Activated CD4-positive, alpha-beta T cell treated with anti-CD3 and anti-CD28 coated beads, Interleukin-2, Interleukin-6, amounts not matched to agents 100 ng/mL and 50 ng/mL, durations not matched to agents 16 hours and 8 hours (primary cell): ENCODE data around the gene PRR15L.
"Not testable (repeated sequence)": the region's sequence is repeated elsewhere in the genome, so short reads cannot be mapped to it uniquely, and the experiment has no call there.

Experiments used
- DNase-seq: peaks from one replicate; pipeline ENCODE4 v3.0.0-alpha.2; 2020

PRR15L gene

GRCh38 chr17:47956791-47957590, 692 bp downstream of the PRR15L start:
- no peak for DNase-seq

DNA sequence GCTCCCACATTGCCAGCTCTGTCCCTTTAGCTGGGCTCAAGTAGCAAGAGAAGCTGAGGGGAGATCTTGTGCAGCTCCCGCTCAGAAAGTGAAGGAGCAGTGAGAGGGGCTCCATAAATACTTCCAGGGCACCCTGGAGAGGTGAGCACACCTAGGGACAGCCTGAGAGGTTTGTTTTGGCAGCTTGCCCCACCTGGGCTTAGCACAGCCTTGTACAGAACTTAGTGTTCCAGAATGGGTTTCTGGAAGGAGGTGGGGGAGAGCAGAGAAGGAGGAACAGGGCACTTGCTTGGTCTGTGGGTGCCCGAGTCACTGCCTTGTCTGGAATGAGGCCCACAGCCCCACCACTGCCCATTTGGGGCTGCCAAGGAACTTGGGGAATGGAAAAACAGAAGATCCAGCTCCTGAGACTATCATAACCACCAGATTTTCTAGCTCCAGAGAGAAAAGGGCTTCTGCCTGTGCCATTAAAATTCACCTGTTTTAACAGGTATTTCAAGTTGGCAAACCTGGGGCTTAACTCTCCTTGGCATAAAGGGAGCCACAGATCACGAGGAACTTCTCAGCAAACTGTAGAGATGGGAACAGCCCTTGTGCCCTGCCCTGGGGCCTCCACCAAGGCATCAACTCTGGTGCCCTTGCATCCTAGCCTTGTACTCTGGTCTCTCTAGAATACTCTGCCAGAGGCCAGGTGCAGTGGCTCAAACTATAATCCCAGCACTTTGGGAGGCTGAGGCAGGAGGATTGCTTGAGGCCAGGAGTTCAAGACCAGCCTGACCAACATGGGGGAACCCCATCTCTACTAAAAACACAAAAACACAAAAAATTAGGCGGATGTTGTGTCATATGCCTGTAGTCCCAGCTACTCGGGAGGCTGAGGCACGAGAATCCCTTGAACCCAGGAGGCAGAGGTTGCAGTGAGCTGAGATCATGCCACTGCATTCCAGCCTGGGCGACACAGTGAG, 1.9 kb downstream of the PRR15L start:
- DNase-seq, result no peak

DNA sequence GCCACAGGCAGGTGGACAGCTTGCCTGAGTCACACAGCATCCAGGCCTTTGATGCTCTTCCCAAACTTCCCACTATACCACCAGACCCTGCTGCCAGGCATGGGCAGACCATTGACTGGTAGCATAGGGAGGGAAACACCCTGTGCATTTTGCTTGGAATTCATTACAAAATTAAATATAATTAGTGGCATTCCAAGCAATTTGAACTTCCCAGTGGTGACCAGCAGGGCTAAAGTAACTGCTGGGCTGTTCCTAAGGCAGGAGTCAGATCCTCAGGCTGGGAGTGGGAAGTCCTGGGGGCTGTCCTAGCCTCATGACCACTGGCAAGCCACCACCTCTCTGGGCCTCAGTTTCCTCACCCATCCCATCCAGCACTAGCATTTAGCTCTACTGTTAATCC, 3.8 kb downstream of the PRR15L start:
- DNase-seq, result no peak

DNA sequence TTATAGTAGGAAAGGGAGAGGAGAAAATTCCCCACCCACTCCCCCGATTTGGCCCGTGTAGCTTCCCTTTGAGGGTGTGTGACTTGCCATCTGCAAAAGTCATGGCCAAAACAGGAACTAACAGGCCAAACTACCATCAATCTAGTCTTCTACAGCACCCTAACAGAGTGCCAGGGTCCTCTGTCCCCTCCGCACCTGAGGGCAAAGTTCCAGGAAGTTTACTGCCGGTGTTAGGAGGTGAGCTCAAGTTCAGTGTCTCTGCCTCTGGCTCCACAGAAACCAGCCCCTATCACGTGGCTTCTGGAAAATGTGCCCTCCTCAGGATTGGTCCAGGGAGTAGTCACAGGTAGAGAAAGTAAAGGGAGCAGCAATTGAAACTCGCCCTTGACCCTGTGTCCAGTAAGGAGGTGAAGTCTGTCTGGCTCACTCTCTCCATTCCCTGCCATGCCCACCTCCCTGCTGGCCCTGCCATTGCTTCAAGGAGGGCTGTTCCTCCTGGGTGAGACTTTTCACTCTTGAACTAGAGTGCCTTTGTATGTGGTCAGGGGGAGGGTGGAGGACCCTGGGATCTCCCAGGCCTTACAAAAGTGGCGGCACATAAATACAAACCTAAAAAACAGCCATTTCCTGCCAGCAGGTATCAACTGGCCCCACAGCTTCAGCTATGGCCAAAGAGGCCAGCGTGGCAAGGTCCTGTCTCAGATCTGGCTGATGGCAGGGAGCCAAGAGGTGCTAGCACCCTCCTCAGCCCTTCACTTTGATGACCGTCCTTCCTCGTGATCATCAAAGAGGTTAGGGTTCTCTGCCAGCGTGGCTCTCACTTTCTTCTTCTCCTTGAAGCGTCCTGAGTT, 5.3 kb downstream of the PRR15L start:
- DNase-seq, result no peak

- no peak for DNase-seq
Measured at GRCh38 chr17:47950448-47950847, 7.2 kb downstream of the PRR15L start.

DNA sequence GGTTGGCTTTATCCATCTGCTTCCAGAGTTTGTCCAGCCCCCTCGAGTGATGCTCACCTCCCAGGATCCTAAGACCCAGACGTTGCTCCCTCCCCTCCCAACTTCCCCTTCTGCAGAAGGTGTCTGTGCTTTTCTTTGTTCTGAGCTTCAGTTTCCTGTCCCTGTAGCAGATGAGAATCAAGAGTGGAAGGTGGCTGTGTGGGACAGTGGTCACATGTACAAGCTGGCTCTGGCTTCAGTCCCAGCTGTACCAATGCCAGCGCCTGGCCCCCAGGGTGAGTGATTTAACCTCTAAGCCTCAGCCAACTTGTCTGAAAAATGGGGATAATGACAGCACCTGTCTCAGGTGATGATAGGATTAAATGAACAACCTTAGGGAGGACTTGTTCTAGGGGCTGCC, 7.7 kb downstream of the PRR15L start:
- no peak for DNase-seq

DNA sequence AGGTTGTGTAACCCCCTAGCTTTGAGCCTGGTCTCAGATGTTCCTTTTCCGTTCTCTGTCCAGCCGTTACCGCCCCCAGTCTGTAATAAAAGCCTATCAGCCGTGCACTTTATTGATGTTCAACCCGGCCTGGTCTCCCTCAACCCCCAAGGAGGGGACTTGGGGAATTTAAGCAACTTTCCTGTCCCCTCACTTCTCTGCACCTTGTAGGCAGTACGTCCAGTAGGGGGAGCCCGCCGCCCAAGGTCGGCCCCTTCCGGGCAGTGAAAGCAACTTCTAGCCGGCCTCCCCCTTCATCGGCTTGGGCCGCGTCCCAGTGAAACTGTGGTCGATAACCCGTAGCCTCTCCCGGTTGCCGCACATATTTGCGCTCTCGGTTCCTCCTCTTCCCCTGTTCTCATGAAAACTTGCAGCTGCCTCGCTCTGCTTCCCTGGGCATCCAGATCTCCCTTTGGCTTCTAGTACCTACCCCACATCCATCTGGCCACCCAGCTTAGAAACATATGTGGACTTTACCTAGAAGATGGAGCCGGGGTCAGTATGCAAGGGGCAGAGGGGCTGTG, 8.4 kb downstream of the PRR15L start:
- peak; percentile 87 for DNase-seq

- DNase-seq, result no peak
Measured at GRCh38 chr17:47948706-47949196, 8.9 kb downstream of the PRR15L start.

DNA sequence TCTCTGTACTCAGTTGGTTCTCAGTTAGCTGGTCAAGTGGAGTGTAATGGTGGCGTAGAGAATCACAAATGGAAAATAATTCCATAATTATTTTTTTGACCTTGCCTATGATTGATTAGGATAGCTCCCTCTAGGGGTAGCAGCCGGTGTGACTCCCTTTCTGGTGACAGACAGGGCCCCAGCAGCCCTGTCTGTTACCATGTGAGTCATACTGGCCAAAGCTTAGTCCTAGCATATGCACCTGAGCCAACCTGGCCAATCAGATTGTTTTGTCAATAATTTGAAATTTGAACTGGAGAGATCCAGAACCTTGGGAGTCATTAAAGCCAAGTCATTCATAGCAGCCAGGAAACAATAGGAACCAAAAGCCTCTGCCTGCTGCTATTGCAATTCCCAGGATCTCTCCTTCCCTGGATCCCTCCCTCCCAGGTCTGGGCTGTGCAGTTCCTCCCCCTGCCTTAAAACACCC, 10.7 kb downstream of the PRR15L start:
- DNase-seq, result peak; percentile 88

- DNase-seq, result no peak
Measured at GRCh38 chr17:47946516-47946915, 11.2 kb downstream of the PRR15L start.

- no peak for DNase-seq
Measured at GRCh38 chr17:47945529-47946508, 11.9 kb downstream of the PRR15L start.

GRCh38 chr17:47945080-47945479, 12.6 kb downstream of the PRR15L start:
- DNase-seq, result peak; percentile 40

DNA sequence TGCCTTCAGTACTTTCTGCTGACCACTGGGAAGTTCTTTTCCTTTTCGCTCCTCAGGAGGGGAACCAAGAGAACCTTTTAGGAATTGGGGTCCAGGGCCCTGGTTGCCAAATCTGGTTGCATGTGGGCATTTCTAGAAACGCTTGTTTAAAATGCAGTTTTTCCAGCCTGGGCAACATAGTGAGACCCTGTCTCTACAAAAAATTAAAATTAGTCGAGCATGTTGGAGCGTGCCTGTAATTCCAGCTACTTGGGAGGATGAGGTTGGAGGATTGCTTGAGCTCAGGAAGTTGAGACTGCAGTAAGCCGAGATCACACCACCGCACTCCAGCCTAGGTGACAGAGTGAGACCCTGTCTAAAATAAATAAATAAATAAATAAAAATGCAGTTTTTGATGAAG, 15.1 kb downstream of the PRR15L start:
- no peak for DNase-seq

GRCh38 chr17:47942096-47942510, 15.6 kb downstream of the PRR15L start:
- DNase-seq, result peak; percentile 21

- DNase-seq, result peak; percentile 99
Measured at GRCh38 chr17:47941246-47942095, 16.2 kb downstream of the PRR15L start, which contains the start of gene PNPO. Gene PNPO (plus strand): TSS chr17:47941571. CDS start chr17:47941676, 105 bp downstream.

- DNase-seq, result peak; percentile 29
Measured at GRCh38 chr17:47937941-47938340, 19.7 kb downstream of the PRR15L start.

DNA sequence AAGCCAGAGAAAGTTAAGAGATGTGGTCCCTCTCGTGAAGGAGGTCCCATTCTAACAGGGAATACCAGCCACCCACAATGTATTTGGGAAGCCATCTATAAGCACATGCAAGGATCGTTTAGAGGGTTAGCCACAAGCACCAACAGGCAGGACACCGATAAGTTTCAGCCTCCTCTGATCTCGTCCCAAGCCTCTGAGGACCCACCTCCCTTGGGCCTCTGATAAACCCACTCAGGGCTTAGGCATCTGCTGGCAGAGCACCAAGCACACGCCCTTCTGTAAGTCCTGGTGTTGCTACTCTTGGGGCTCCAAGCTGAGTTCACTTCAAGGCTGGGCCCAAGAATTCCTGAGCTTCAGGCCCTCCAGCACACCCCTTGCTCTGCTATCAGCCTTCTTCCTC, 21.7 kb downstream of the PRR15L start:
- no peak for DNase-seq

GRCh38 chr17:47935468-47935867, 22.2 kb downstream of the PRR15L start:
- not testable (repeated sequence) for DNase-seq

- no peak for DNase-seq
Measured at GRCh38 chr17:47934856-47935255, 22.8 kb downstream of the PRR15L start.

GRCh38 chr17:47931848-47932247, 25.8 kb downstream of the PRR15L start:
- DNase-seq, result no peak
